ENCODE measurements around the gene LRRC8B.
"Not testable (repeated sequence)": the region's sequence is repeated elsewhere in the genome, so short reads cannot be mapped to it uniquely, and the experiment has no call there.

Gene LRRC8B

DNA sequence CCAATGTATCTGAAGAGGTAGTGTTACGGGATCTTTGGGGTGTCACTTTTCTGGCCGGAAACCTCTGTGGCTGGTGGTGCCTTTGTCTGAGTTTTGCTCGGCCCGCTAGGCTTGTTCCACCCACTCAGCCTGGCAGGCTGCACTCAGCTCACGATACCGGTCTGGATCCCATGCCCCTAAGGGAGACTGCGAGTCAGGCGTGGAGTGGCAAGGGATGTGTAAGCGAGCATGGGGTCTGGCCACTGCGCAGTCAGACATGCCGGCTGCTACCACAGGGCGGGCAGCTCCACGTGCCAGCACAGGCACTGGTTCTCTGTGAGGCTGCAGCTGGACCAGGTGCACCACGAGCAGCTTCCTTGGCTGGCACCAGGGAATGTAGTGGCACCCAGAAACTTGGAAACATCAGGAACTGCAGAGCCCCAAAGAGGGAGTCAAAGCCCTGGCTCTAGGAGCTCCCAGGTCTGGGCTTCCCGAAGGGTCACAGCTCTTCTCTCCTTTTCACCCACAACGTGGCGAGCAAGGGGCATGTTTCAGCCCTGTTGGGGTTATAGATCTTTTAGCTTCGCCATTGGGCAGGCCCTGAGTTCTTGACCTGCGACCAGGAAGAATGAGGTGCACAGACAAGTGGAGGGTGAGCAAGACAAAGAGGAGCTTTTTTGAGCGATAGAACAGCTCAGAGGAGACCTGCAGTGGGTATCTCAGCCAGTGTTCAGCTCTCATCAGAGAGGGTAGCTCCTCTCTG lies 84.5 kb downstream of the LRRC8B start:
- DNase-seq (ENCODE audit: low read depth), result no peak

DNA sequence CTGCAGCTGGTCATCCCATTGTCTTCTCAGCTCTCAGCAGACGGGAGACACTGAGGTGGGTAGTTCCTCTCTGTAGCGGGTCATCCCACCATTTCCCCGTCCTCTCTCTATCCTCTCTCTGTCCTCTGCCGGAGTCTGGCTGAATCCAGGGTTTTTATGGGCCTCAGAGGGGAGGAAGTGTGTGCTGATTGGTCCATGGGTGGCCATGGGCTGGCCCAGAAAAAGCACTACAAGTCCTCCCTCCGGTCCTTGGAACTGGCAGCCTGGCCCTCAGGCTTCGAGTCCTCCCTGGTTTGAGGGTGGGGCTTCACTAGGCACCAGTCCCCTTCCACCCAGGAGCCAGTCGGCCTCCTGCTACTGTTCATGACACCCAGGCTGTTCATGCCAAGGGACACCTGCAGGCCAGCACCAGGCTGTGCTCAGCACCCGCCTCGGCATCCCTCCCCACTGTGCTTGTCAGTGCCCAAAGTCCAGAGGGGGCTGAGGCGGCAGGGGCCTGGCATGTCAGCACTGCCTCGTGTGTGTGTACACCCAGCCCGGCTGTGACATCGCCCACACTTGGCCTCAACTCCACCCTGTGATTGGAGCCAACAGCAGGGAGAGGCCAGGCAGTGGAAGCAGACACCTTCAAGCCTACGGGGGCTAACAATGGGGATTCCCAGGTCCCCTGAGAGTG lies 85.3 kb downstream of the LRRC8B start:
- DNase-seq (ENCODE audit: low read depth), result no peak

DNA sequence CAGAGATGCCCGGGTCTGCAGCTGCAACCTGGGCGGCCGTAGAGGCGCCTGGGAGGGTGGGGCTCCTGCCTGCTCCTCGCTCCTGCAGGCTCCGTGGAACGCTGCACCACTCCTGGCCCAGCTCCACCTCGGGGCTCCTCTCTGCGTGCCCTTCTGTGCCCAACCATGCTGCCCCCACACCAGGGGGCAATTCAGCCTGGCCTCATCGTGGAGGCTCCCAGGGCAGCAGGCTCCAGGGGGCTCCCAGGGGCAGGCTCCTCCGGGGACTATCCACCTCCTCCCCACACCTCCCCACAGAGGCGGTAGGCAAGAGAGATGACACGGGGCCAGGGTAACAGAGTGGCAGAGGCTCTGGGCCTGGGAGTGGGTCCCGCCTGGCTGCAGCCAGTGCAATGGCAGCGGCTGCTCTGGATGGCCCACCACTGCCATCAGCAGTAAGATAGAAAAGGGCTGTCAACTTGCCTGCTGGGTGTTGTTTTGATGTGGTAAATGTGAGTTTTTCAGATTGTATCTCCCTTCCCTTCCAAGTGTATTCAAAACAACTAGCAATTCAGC lies 85.9 kb downstream of the LRRC8B start:
- no peak for DNase-seq (ENCODE audit: low read depth)

DNA sequence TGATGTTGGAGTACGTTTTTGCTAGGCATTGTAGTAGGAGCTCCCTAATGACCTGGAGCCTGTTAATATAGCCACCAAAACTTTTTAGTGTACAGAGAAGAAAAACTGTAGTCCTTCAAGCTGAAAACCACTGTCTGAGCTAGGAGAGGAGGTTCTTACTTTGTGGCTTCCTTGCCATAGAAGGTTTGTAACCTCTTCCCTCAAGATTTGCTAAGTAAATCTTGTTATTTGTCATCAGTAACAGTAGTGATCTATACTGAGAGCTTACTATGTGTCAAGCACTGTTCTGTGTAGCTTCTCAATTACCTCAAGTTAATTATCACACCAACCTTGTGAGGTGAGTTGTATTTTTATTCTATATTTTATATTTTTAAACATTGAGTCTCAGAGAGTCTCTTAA lies 87.1 kb downstream of the LRRC8B start:
- no peak for DNase-seq (ENCODE audit: low read depth)

DNA sequence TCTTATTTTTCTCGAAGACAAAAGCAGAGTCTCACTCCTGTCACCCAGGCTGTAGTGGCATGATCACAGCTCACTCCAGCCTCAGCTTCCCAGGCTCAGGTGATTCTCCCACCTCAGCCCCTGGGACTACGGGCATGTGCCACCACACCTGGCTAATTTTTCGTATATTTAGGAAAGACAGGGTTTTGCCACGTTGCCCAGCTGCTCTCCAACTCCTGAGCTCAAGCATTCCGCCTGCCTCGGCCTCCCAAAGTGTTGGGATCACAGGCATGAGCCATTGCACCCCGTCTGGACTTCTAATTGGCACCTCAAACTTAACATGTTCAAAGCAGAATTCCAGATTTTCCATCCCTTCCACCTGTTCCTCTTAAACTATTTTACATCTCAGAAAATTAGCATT lies 89.3 kb downstream of the LRRC8B start:
- DNase-seq (ENCODE audit: low read depth), result no peak

DNA sequence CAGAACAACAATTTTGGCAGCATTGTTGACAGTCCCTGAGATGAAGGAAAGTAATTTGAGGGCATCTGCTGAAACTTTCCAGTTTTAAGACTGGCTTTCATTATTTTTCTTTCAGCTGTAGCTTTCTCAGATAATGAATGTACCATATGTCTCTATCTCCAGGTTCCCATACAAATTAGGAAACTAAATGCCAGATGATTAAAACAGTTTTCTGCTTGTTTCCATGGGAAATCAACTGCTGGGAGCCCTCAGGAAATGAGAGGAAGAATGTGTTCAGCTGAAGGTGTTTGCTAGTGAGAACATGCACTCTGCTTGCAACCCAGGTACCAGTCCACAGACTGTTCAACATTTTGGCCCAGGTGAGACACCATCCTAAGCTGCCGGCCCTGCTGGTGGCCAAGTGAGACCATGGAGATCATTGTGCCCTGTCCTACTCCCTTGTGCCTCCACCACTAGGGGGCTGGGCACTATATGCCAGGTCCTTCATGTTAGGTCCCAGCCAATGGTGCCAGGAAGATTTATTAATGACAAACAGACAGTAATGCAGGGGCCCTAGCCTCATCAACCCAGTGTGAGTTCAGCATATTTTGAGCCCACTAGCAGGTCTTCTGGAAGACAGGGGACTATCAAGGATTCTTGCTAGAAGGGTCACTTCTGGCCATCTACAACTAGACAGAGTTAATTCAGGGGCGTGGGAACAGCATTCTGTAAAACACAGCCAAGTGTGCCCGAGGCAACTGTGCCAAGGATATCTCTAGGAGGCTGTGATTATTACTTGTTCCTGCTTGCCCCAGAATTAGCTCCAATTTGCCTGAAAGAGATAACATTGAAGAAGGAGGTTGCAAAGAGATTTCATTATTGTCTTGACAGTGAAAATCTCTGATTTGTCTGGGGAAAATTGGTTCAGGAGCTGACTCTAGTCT lies 91.3 kb downstream of the LRRC8B start:
- no peak for DNase-seq (ENCODE audit: low read depth)

DNA sequence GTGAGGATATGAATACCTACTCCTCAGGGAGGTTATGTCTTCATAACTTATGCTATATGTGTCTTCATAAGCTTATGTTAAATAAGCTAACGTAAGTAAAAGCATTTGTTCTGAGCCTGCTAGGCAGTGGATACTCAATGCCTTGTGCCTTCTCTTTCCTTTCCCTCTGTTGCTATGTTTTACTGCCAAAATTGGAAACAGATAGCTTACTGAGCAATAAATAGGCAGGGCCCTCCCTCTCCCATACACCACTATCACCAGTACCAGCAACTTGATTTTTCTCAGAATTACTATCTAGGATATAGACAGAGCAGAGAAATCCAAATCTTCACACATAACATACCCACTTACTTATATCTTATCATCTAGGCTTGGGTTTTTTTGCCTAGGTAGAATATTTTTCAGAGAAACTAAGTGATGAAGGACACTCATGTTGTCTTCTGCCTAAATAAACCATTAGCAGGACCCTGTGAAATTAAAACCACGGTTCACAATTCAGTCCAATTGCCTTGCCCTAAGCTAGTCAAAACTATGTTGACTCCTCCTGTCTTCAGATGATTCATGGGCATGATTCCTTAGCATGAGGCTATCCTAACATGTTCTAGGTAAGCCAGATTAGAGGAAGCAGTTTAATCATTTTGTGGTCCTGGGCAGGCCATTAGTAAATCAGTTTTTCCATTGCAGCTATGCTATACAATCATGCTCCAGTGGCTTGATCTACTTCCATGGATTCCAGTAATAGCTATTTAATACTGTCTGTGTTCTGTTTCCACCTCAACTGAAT lies 92.4 kb downstream of the LRRC8B start:
- DNase-seq (ENCODE audit: low read depth), result no peak

DNA sequence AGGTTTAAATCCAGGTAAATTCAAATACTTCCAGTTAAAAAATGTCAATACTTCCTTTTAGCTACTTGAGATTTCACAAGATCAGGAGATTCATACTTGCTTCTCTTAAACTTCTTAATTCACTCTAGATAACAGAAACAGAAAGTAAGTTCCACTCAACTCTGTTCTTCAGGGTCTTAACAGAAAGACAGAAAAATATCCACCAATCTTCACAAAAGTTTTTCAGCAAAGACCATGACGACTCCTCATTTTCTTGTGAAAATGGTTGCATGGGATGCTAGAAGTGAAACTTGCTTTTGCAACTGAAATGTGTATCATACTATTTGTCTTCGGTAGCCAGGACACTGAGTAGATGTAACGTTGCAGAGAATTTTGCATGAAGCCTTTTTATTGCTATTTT lies 96.0 kb downstream of the LRRC8B start:
- DNase-seq (ENCODE audit: low read depth), result no peak

DNA sequence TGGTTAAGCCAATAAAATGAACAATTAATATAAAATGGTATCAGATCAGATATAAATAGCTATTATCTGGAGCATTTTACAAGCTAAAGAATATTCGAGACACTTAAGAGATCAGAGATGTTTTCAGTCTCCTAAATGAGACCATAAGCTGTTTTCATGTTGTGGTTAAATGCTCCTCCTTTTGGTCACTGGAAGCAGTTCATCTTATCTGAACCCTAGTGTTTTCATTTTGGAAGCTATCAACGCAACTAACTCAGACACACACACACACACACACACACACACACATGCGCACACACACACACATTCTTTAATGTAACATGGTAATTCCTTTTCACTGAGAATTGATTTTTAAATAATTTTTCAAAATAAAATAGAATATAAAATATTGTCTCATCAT lies 98.3 kb downstream of the LRRC8B start:
- no peak for DNase-seq (ENCODE audit: low read depth)

DNA sequence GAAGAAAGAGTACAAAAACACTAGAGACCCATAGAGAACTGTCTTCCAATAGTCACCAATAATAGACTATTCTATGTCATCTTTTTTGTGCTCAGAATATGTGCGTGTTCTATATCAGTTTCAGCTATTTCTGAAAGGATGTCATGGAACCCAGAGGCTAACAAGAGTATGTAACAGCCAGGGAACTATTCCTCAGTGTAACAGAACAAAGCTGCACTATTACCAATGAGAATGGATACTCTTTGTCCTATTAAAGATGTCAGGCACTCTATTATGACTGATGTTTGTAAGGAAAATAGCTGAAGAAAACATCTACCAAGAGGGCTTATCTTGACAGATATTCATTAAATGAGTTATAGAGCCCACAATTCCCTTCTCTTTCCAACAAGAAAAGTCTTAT lies 99.7 kb downstream of the LRRC8B start:
- DNase-seq (ENCODE audit: low read depth), result no peak

DNA sequence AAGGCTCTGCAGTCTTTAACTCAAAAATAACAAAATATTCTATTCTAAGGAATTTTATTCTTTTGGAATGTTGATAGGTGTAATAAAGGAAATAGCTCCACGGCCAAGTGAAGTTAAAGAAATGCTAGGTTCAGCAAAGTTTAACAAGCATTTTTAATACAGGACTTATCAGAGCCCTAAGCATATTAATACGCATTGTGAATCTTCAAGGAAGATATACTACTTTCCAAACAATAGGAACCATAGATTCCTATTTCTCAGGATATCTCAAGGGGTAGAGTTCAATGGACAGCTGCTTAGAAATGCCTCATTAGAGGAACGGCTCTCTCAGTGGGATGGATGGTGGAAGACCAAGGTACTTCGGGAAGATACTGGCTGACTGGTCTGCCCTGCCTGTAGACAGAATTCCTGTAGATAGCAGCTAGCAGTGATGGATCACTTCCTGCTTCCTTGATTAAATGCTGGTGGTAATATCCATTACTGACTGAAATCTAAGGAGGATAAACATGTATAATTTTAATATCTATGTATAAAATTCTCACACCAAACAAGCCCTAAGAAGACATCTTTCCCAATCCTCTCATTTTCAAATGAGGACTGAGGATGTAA lies 100.2 kb downstream of the LRRC8B start:
- DNase-seq (ENCODE audit: low read depth), result no peak

DNA sequence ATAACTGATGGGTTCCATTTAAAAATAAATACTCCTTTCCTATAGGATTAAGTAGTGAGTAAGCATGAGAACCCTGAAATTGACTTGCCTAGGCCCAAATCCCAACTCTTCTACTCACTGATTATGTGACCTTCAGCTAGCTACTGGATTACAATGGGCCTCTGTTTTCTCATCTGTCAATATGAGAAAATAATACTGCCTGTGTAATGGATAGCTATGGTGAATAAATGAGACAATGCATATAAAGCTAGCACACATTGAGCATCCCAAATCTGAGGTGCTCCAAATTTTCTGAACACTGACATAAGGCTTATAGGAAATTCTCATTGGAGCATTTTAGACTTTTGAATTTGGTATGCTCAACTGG lies 103.0 kb downstream of the LRRC8B start:
- no peak for DNase-seq (ENCODE audit: low read depth)

DNA sequence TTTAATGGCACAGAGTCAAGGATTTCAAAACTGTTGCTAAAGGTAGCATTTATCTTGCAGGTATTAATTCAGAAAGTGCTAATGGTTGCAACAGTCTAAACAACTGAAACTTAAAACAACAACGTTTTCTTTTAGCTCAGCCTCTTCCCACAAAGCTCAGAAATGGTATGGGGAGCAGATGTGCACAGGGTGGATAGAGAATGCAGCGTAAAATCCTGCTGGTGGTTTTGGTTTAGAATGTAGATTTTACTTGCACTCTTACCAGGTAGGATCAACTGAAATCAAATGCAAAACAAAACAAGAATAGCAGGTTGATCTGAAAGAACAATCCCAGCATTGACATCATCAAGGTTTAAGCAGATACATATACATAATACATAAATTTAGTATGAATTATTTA lies 104.5 kb downstream of the LRRC8B start:
- no peak for DNase-seq (ENCODE audit: low read depth)

DNA sequence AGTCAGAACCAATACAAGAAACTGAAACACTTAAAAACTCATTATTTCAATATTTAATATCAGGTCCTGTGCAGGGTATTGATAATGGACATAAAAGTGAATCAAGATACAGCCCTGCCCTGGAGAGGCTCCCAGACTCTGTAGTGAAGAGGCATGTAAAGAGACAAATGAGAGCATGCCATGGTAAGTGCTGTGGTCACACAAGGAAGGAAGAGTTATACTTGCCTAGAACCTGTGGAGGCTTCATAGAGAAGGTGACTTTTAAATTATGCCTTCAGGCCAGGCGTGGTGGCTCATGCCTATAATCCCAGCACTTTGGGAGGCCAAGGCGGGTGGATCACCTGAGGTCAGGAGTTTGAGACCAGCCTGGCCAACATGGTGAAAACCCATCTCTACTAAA lies 105.0 kb downstream of the LRRC8B start:
- not testable (repeated sequence) for DNase-seq (ENCODE audit: low read depth)

DNA sequence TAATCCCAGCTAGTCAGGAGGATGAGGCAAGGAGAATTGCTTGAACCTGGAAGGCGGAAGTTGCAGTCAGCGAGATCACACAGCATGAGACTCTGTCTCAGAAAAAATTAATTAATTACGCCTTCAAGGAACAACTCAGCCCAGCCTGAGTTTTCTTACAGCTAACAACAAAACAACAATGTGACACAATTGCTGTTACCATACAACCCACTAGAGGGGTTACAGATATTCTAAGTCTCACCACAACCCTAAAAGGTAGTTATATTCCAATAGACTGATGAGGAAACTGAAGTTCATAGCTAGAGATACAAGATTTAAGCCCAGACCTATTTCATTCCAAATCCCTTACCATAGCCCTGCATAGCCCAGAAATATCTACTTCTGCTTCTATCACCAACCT lies 105.4 kb downstream of the LRRC8B start:
- DNase-seq (ENCODE audit: low read depth), result no peak

DNA sequence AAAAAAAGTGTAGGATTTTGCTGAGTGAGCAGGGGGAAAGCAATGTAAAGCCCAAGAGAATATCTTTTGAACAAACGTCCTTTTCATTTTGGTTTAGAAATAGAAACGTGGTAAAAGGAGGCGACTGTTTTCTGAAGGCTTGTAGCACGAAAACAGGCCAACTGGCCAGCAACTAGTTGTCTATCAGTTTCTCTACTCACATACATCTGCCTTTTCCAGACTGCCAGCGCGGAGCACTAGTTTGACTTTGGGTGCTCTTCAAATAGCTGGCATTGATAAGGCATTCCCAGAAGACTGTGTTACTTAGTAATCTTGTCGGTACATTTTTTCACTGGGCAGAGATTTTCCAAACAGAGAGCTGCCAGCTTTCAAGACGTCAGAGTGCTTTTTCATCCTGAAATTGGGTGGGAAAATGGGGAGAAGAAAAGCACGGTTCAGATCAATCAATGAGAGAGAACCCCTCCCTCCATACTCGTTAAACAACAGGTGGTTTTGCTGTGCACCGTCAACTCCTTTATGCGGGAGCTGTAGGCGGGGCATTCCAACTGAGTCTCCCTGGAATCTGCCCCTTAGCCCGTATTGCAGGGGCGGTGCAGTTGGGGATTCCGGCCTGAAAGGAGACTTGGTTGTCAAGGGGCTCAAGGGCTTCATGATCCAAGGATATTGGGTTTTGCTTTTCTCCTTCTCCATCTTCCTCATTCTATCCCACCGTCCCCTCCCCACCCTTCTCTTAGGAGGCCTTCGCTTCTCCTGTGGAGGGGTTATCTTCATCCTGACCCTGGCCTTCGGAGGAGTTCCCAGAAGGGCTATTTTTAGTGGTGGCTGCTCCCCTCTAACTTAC lies 107.4 kb downstream of the LRRC8B start:
- no peak for DNase-seq (ENCODE audit: low read depth)

DNA sequence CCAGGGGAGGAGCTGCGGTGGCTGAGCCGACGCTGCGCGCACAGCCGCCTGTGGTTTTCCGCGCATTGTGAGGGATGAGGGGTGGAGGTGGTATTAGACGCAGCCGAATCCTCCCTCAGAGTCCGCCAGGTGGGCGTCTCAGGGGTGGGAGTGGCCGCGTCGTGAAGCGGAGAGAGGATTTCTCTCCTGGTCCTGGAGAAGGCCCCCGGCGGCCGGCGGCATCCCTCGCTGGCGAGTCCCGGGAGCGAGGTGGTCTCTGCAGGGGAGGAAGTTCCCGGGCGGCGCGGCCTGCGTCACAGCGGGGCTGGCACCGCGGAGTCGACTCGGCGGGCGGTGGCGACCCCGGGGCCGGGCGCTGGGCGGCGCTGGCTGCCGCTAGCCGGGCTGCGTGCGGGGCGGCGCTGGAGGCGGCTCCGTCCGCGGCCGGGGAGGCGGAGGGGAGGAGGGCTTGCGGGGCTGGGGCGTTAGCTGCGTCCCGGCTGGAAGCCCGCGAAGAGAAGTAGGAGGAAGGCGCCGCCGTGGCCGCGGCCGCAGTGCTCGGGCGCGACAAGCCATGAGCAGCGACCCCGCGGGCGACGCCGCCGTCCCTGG lies 108.1 kb downstream of the LRRC8B start, which contains the start of gene LRRC8C:
TSS of gene LRRC8C (plus strand) at position 464 of the 591 bp plus-strand sequence. CDS start 53,354 bp downstream, outside the sequence.
- DNase-seq (ENCODE audit: low read depth), result no peak

DNA sequence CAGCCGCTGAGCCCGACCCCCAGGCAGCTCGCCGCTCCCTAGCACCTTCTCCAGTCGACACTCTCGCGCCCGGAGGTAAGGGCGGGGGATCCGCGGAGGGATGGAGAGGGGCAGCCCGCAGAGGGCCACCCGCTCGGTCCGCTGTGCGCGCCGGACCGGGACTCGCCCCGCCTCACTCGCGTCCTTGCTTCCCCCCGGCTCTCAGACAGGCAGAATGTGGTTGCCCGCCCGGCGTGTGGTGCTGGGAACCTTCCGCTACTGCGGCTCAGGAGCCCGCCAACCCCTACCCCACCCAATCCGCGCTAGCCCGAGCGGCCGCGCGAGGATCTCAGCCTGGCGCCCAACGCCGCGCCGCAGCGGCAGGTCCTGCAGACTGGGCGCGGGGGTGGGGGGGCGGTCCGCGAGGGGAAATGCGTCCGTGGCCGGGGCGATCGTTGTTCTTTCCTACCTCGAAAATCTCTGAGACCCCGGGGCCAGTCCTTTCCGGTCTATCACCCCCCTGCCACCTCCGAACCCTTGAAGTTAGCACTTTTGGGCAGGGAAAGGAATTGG lies 108.7 kb downstream of the LRRC8B start:
- no peak for DNase-seq (ENCODE audit: low read depth)

DNA sequence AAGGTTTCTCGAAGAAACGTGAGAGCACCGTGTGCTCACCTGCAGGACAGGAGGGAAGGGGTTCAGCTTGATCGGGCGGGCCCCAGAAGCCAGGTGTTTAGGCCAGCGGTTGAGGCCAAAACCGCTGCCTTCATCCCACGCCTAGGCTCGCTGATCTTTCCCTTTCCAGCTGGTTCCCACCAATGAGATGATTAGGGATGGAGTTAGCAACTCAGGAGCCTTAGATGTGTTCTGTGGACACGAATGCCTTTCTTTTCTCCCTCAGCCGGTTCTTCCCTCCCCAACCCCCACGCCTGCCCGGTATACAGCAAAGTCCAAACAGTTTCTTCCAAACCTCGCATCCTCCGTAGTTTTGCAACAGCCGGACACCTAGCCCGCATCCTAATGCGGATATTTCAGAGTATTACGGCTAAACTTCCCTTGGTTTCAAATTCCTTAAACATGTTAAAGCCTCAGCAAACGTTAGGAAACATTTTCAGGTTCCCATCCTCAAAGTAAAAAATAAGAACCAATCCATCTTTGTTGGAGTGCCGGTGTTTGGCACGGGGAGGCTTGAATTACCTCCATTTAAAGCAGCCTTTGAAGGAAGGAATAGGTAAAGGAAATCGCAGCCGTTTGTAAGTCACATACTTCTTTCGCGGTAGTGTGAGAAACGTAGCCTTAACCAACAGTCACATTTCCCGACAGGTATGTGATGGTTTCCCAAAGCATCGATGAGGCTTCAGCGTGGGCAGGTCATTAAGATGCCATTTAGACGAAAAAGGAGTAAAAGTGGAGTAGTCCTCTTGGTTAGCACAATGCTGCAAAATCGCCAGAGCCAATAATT lies 109.4 kb downstream of the LRRC8B start:
- no peak for DNase-seq (ENCODE audit: low read depth)
